WTC11 (cell line): ENCODE results near the gene GRK6. TPM values are rescaled to one million over a fixed set of nuclear protein-coding genes. Genes with fewer than 3 reads are reported as not detected.

Source experiments
- ATAC-seq: fragments of 200-7000 bp; cut with Tn5 transposase; 2 replicates; pipeline ENCODE4 v1.10.0; 2021; ENCODE audit warnings: mild to moderate bottlenecking, moderate library complexity
- CTCF ChIA-PET: fragments of 300-600 bp; sonication (Branson Sonifier 250); formaldehyde crosslinking; loops from one replicate; lab custom pipeline; 2021; ENCODE audit warnings: antibody characterized with exemption; lab: Charles Lee
- POLR2A ChIA-PET: fragments of 350-600 bp; sonication (Branson Sonifier 250); formaldehyde crosslinking; loops from one replicate; lab custom pipeline; 2021; ENCODE audit warnings: antibody characterized with exemption; lab: Charles Lee
- DNase-seq: peaks from one replicate; pipeline ENCODE4 v3.0.0; 2021; ENCODE audit warnings: low spot score
- H3K27ac Mint-ChIP-seq: 2 replicates; pipeline ENCODE4 v1.8.0; 2021; ENCODE audit warnings: mixed read lengths
- H3K27me3 Mint-ChIP-seq: 2 replicates; pipeline ENCODE4 v1.8.0; 2021; ENCODE audit warnings: low read depth, mild to moderate bottlenecking, moderate library complexity, mixed read lengths
- H3K36me3 Mint-ChIP-seq: 2 replicates; pipeline ENCODE4 v1.8.0; 2021; ENCODE audit warnings: mixed read lengths
- H3K4me1 Mint-ChIP-seq: 2 replicates; pipeline ENCODE4 v1.8.0; 2022; ENCODE audit warnings: mixed read lengths
- H3K4me3 Mint-ChIP-seq: 2 replicates; pipeline ENCODE4 v1.8.0; 2021; ENCODE audit warnings: mild to moderate bottlenecking, moderate library complexity, mixed read lengths
- H3K9me3 Mint-ChIP-seq: 2 replicates; pipeline ENCODE4 v1.8.0; 2021; ENCODE audit warnings: mixed read lengths
- CREM ChIP-seq: sonication (generic); formaldehyde crosslinking; IDR thresholded peaks from 2 replicates; pipeline ENCODE4 v1.8.1; 2022; ENCODE audit warnings: mild to moderate bottlenecking, missing genetic modification reagents, moderate library complexity
- ELF4 ChIP-seq: sonication (generic); formaldehyde crosslinking; IDR thresholded peaks from 2 replicates; pipeline ENCODE4 v1.8.1; 2022; ENCODE audit warnings: low read depth, mild to moderate bottlenecking, moderate library complexity, missing genetic modification reagents
- EMX1 ChIP-seq: fragments of 250-450 bp; sonication (Bioruptor Pico); IDR thresholded peaks from 2 replicates; pipeline ENCODE4 v1.8.0; 2021; ENCODE audit warnings: mild to moderate bottlenecking
- FOXP1 ChIP-seq: sonication (generic); formaldehyde crosslinking; IDR thresholded peaks from 2 replicates; pipeline ENCODE4 v1.8.0; 2022; ENCODE audit warnings: missing genetic modification reagents, mild to moderate bottlenecking, moderate library complexity, borderline replicate concordance
- HMGA2 ChIP-seq: fragments of 250-450 bp; sonication (Bioruptor Pico); IDR thresholded peaks from 2 replicates; pipeline ENCODE4 v1.4.0; 2021; ENCODE audit warnings: mild to moderate bottlenecking, moderate library complexity
- JUN ChIP-seq: sonication (generic); formaldehyde crosslinking; IDR thresholded peaks from 2 replicates; pipeline ENCODE4 v1.8.0; 2023; ENCODE audit warnings: mild to moderate bottlenecking, missing genetic modification reagents
- NFE2L1 ChIP-seq: sonication (generic); formaldehyde crosslinking; IDR thresholded peaks from 2 replicates; pipeline ENCODE4 v1.8.1; 2023; ENCODE audit warnings: missing genetic modification reagents
- TEAD1 ChIP-seq: sonication (generic); formaldehyde crosslinking; IDR thresholded peaks from 2 replicates; pipeline ENCODE4 v1.8.0; 2022; ENCODE audit warnings: mild to moderate bottlenecking, missing genetic modification reagents
- ZBTB21 ChIP-seq: sonication (generic); formaldehyde crosslinking; IDR thresholded peaks from 2 replicates; pipeline ENCODE4 v1.8.1; 2023; ENCODE audit warnings: mild to moderate bottlenecking, missing genetic modification reagents, borderline replicate concordance
- ZNF121 ChIP-seq: sonication (generic); formaldehyde crosslinking; IDR thresholded peaks from 2 replicates; pipeline ENCODE4 v1.8.0; 2023; ENCODE audit warnings: missing genetic modification reagents
- ZNF219 ChIP-seq: sonication (generic); formaldehyde crosslinking; IDR thresholded peaks from 2 replicates; pipeline ENCODE4 v1.8.0; 2023; ENCODE audit warnings: missing genetic modification reagents, mild to moderate bottlenecking, borderline replicate concordance
- ZNF396 ChIP-seq: fragments of 250-450 bp; sonication (Bioruptor Pico); IDR thresholded peaks from 2 replicates; pipeline ENCODE4 v1.8.0; 2021; ENCODE audit warnings: mild to moderate bottlenecking, moderate library complexity, borderline replicate concordance
- total RNA-seq: library from RNA; stranded (reverse); gene quantifications from 3 replicates; pipeline ENCODE4 v1.2.3, GENCODE V29; 2021
- TF ChIP-seq, protein P1 (sequence below): sonication (generic); formaldehyde crosslinking; IDR thresholded peaks from 2 replicates; pipeline ENCODE4 v1.8.0; 2022; ENCODE audit warnings: mild to moderate bottlenecking, missing genetic modification reagents
- TF ChIP-seq, protein P2 (sequence below): sonication (generic); formaldehyde crosslinking; IDR thresholded peaks from 2 replicates; pipeline ENCODE4 v1.8.1; 2023; ENCODE audit warnings: mild to moderate bottlenecking, missing genetic modification reagents
- TF ChIP-seq, protein P3 (sequence below): sonication (generic); formaldehyde crosslinking; IDR thresholded peaks from 2 replicates; pipeline ENCODE4 v1.8.1; 2023; ENCODE audit warnings: mild to moderate bottlenecking, missing genetic modification reagents, moderate library complexity
- TF ChIP-seq, protein P4 (sequence below): sonication (generic); formaldehyde crosslinking; IDR thresholded peaks from 2 replicates; pipeline ENCODE4 v1.8.0; 2023; ENCODE audit warnings: missing genetic modification reagents
- TF ChIP-seq, protein P5 (sequence below): fragments of 250-450 bp; sonication (Bioruptor Pico); IDR thresholded peaks from 2 replicates; pipeline ENCODE4 v2.1.2; 2022; ENCODE audit warnings: mild to moderate bottlenecking, moderate library complexity
- TF ChIP-seq, protein P6 (sequence below): sonication (generic); formaldehyde crosslinking; IDR thresholded peaks from 2 replicates; pipeline ENCODE4 v1.8.1; 2023; ENCODE audit warnings: mild to moderate bottlenecking, missing genetic modification reagents, moderate library complexity
- TF ChIP-seq, protein P7 (sequence below): sonication (generic); formaldehyde crosslinking; IDR thresholded peaks from 2 replicates; pipeline ENCODE4 v1.8.1; 2022; ENCODE audit warnings: low read depth, mild to moderate bottlenecking, moderate library complexity, missing genetic modification reagents, borderline replicate concordance

GRK6 gene
- total RNA-seq, 1 experiment from 2014 or later = 69.2 TPM

DNA sequence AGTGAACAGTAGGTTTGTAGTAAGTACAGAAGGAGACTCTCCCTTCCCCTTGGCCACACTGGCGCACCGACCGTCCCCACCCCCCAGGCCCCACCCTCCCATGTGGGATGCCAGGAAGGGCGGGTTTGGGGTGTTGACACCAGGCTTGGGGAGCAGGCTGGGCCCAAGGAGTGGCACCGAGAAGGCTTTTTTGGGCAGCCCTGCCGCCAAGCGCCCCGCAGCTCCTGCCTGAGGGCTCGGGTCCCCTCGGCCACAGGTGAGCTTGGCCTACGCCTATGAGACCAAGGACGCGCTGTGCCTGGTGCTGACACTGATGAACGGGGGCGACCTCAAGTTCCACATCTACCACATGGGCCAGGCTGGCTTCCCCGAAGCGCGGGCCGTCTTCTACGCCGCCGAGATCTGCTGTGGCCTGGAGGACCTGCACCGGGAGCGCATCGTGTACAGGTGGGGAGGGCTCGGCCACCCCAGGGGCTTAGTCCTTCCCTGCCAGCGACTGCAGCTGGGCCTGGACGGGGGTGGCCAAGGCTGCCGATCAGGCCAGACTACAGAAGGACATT, 7.3 kb downstream of the GRK6 start (continued):
- TF ChIP-seq ZBTB21 (CRISPR knock-in tag) (no peak), ZNF219 (CRISPR knock-in tag) (no peak), FOXP1 (CRISPR knock-in tag) (no peak), ZNF121 (CRISPR knock-in tag) (no peak), CREM (CRISPR knock-in tag) (no peak), ZNF396 (no peak), JUN (CRISPR knock-in tag) (no peak)
- TF ChIP-seq, protein P1, sequence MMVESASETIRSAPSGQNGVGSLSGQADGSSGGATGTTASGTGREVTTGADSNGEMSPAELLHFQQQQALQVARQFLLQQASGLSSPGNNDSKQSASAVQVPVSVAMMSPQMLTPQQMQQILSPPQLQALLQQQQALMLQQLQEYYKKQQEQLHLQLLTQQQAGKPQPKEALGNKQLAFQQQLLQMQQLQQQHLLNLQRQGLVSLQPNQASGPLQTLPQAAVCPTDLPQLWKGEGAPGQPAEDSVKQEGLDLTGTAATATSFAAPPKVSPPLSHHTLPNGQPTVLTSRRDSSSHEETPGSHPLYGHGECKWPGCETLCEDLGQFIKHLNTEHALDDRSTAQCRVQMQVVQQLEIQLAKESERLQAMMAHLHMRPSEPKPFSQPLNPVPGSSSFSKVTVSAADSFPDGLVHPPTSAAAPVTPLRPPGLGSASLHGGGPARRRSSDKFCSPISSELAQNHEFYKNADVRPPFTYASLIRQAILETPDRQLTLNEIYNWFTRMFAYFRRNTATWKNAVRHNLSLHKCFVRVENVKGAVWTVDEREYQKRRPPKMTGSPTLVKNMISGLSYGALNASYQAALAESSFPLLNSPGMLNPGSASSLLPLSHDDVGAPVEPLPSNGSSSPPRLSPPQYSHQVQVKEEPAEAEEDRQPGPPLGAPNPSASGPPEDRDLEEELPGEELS = no peak
- TF ChIP-seq, protein P2, sequence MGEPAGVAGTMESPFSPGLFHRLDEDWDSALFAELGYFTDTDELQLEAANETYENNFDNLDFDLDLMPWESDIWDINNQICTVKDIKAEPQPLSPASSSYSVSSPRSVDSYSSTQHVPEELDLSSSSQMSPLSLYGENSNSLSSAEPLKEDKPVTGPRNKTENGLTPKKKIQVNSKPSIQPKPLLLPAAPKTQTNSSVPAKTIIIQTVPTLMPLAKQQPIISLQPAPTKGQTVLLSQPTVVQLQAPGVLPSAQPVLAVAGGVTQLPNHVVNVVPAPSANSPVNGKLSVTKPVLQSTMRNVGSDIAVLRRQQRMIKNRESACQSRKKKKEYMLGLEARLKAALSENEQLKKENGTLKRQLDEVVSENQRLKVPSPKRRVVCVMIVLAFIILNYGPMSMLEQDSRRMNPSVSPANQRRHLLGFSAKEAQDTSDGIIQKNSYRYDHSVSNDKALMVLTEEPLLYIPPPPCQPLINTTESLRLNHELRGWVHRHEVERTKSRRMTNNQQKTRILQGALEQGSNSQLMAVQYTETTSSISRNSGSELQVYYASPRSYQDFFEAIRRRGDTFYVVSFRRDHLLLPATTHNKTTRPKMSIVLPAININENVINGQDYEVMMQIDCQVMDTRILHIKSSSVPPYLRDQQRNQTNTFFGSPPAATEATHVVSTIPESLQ (CRISPR knock-in tag) = no peak

DNA sequence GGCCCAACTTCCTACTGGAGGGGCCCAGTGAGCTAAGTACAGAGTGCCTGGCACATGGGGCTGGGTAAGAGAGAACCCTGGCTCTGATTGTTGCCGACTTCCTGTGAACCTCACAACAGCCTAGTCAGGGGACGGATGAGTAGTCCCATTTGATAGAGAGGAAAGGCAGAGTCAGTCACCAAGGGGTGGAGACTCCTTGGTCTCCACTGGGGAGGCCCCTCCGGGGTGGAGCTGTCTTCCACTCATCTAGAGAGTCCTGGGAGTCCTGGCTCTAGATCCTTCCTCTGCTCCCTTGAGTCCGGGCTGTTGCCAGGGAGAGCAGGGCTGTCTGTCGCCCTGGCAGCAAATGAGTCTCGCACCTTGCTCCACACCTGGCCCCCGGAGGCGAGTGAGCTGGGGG, 8.0 kb downstream of the GRK6 start:
- no peak for DNase-seq
- H3K4me3 Mint-ChIP-seq = no peak overlapping the region
- no peak for ATAC-seq
- no peaks in the 10 kb centered on the region for H3K27me3 Mint-ChIP-seq
- no peak overlapping the region for H3K27ac Mint-ChIP-seq
- ChIA-PET CTCF (no interaction called here), POLR2A (no interaction called here)
- H3K36me3 Mint-ChIP-seq = peaks cover 30% of the 10 kb centered on the region
- no peaks in the 10 kb centered on the region for H3K4me1 Mint-ChIP-seq
- TF ChIP-seq HMGA2 (CRISPR knock-in tag) (no peak), TEAD1 (CRISPR knock-in tag) (no peak), ELF4 (CRISPR knock-in tag) (no peak)
- H3K9me3 Mint-ChIP-seq = no peaks in the 10 kb centered on the region

DNA sequence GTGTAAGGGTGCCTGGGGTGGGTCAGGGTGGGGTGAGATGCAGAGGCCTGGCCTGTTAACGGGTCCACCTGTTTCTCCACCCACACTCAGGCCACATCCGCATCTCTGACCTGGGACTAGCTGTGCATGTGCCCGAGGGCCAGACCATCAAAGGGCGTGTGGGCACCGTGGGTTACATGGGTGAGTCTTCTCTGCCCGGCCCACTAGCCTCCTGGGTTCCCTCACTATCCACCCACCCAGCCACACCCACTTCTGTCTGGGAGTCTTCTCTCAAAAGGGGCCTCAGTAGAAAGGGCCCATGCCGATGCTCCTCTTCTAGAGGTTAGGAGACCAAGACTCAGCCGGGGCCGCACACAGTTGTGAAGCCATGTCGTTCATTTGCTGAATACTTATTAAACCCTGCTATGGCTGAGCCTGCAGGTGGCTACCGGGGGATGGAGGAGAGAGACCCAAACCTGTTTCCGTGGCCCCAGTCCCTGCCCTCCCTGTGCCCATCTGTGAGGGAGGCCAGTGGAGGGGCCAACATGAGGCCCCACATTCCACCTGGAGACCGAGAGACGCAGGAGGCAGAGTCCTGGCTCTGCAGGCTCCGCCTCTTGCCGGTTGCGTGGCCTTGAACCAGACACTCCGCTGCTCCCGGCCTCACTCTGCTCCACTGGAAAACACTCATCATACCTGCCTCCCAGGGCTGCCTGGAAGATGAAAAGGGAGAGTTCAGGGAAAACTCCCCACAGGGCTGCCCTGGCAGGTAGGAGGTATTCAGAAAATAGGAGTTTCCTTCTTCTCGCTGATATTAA, 8.7 kb downstream of the GRK6 start:
- Mint-ChIP-seq H3K9me3 (peaks cover 4% of the 10 kb centered on the region), H3K4me3 (no peak overlapping the region), H3K27me3 (no peaks in the 10 kb centered on the region), H3K27ac (no peak overlapping the region), H3K4me1 (peaks cover 7% of the 10 kb centered on the region), H3K36me3 (peaks cover 36% of the 10 kb centered on the region)
- ChIA-PET POLR2A (no interaction called here), CTCF (interaction anchor here (15.8 kb wide), 1 partner anchor 45 kb away, joined by 171 read pairs; no protein-coding TSS in a partner anchor)
- no peak for TF ChIP-seq NFE2L1 (CRISPR knock-in tag)
- DNase-seq = no peak
- no peak for ATAC-seq

DNA sequence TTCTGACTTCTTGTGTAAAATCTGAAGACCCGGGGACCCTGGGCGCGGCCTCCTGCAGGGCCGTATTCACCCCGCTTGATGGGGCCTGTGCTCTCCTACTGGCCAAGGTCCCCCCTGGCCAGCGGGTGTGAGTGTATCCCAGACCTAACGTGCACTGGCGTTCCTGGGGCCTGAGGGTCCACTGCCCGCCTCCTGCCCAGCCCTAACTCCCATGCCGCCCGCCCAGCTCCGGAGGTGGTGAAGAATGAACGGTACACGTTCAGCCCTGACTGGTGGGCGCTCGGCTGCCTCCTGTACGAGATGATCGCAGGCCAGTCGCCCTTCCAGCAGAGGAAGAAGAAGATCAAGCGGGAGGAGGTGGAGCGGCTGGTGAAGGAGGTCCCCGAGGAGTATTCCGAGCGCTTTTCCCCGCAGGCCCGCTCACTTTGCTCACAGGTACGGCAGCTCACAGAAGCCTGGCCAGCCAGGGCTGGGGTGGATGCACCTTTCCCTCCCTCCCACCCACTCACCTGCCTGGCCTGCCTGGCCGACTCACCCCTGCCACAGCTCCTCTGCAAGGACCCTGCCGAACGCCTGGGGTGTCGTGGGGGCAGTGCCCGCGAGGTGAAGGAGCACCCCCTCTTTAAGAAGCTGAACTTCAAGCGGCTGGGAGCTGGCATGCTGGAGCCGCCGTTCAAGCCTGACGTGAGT, 9.5 kb downstream of the GRK6 start:
- Mint-ChIP-seq H3K36me3 (peaks cover 36% of the 10 kb centered on the region), H3K4me1 (peaks cover 10% of the 10 kb centered on the region), H3K27ac (no peak overlapping the region), H3K27me3 (no peaks in the 10 kb centered on the region), H3K9me3 (peaks cover 4% of the 10 kb centered on the region), H3K4me3 (no peak overlapping the region)
- CTCF ChIA-PET = interaction anchor here (1.2 to 15.8 kb wide), 6 partner anchors 12 to 126 kb away, joined by 3 to 171 read pairs (median 7); no protein-coding TSS in a partner anchor
- POLR2A ChIA-PET = interaction anchor here (1.7 kb wide), 1 partner anchor 10 kb away, joined by 3 read pairs; the partner anchor contains the start of gene PRR7
- DNase-seq (no peak), ATAC-seq (no peak)
- no peak for TF ChIP-seq ELF4 (CRISPR knock-in tag)
- TF ChIP-seq, protein P3, sequence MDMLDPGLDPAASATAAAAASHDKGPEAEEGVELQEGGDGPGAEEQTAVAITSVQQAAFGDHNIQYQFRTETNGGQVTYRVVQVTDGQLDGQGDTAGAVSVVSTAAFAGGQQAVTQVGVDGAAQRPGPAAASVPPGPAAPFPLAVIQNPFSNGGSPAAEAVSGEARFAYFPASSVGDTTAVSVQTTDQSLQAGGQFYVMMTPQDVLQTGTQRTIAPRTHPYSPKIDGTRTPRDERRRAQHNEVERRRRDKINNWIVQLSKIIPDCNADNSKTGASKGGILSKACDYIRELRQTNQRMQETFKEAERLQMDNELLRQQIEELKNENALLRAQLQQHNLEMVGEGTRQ = no peak
- TF ChIP-seq, protein P4, sequence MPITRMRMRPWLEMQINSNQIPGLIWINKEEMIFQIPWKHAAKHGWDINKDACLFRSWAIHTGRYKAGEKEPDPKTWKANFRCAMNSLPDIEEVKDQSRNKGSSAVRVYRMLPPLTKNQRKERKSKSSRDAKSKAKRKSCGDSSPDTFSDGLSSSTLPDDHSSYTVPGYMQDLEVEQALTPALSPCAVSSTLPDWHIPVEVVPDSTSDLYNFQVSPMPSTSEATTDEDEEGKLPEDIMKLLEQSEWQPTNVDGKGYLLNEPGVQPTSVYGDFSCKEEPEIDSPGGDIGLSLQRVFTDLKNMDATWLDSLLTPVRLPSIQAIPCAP (CRISPR knock-in tag) = no peak
- TF ChIP-seq HMGA2 (CRISPR knock-in tag) = no peak
- TF ChIP-seq, protein P5, sequence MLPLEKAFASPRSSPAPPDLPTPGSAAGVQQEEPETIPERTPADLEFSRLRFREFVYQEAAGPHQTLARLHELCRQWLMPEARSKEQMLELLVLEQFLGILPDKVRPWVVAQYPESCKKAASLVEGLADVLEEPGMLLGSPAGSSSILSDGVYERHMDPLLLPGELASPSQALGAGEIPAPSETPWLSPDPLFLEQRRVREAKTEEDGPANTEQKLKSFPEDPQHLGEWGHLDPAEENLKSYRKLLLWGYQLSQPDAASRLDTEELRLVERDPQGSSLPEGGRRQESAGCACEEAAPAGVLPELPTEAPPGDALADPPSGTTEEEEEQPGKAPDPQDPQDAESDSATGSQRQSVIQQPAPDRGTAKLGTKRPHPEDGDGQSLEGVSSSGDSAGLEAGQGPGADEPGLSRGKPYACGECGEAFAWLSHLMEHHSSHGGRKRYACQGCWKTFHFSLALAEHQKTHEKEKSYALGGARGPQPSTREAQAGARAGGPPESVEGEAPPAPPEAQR (CRISPR knock-in tag) = no peak
- TF ChIP-seq EMX1 (CRISPR knock-in tag) = no peak
- TF ChIP-seq, protein P6, sequence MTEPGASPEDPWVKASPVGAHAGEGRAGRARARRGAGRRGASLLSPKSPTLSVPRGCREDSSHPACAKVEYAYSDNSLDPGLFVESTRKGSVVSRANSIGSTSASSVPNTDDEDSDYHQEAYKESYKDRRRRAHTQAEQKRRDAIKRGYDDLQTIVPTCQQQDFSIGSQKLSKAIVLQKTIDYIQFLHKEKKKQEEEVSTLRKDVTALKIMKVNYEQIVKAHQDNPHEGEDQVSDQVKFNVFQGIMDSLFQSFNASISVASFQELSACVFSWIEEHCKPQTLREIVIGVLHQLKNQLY (CRISPR knock-in tag) = no peak
- TF ChIP-seq, protein P7, sequence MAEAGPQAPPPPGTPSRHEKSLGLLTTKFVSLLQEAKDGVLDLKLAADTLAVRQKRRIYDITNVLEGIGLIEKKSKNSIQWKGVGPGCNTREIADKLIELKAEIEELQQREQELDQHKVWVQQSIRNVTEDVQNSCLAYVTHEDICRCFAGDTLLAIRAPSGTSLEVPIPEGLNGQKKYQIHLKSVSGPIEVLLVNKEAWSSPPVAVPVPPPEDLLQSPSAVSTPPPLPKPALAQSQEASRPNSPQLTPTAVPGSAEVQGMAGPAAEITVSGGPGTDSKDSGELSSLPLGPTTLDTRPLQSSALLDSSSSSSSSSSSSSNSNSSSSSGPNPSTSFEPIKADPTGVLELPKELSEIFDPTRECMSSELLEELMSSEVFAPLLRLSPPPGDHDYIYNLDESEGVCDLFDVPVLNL (CRISPR knock-in tag) = no peak
